GM23338 (cell line): Measurements from ENCODE around the gene PRSS21. TPM values are rescaled to one million over a fixed set of nuclear protein-coding genes. Genes with fewer than 3 reads are reported as not detected.

Experiments
- ATAC-seq: fragments of 200-7000 bp; cut with Tn5 transposase; 3 replicates; pipeline ENCODE4 v1.9.1; 2020
- DNase-seq: peaks from one replicate; pipeline ENCODE4 v3.0.0-alpha.2; 2015; ENCODE audit warnings: low spot score
- H2AFZ ChIP-seq: fragments of 200-600 bp; sonication (generic); 2 replicates; pipeline ENCODE4 v1.8.0; 2016; ENCODE audit warnings: antibody characterized with exemption, mild to moderate bottlenecking, moderate library complexity
- H3F3A ChIP-seq: fragments of 200-600 bp; sonication (generic); replicated peaks from 2 replicates; pipeline ENCODE4 v1.8.0; 2017; ENCODE audit warnings: antibody characterized with exemption, mixed run types, low read depth
- H3K27ac ChIP-seq: fragments of 200-600 bp; sonication (generic); 2 replicates; pipeline ENCODE4 v1.6.1; 2016; ENCODE audit warnings: low read depth
- H3K27me3 ChIP-seq: fragments of 200-600 bp; sonication (generic); 2 replicates; pipeline ENCODE4 v1.8.0; 2016; ENCODE audit warnings: mild to moderate bottlenecking, mixed run types, moderate library complexity; ENCODE audit not compliant: insufficient read depth
- H3K36me3 ChIP-seq: fragments of 200-600 bp; sonication (generic); 2 replicates; pipeline ENCODE4 v1.8.0; 2016; ENCODE audit warnings: mild to moderate bottlenecking; ENCODE audit not compliant: insufficient read depth
- H3K4me1 ChIP-seq: fragments of 200-600 bp; sonication (generic); 2 replicates; pipeline ENCODE4 v1.8.0; 2016; ENCODE audit warnings: mild to moderate bottlenecking, moderate library complexity; ENCODE audit not compliant: insufficient read depth
- H3K4me2 ChIP-seq: fragments of 200-600 bp; sonication (generic); 2 replicates; pipeline ENCODE4 v1.7.1; 2017; ENCODE audit warnings: mixed run types
- H3K4me3 ChIP-seq: fragments of 200-600 bp; sonication (generic); 2 replicates; pipeline ENCODE4 v1.6.1; 2016; ENCODE audit warnings: mixed run types
- H3K79me2 ChIP-seq: fragments of 200-600 bp; sonication (generic); replicated peaks from 2 replicates; pipeline ENCODE4 v1.8.0; 2017; ENCODE audit warnings: mild to moderate bottlenecking; ENCODE audit not compliant: insufficient read depth
- H3K9me2 ChIP-seq: fragments of 200-600 bp; sonication (generic); 2 replicates; pipeline ENCODE4 v1.8.0; 2017; ENCODE audit not compliant: insufficient read depth
- H4K20me1 ChIP-seq: fragments of 200-600 bp; sonication (generic); replicated peaks from 2 replicates; pipeline ENCODE4 v1.8.0; 2017; ENCODE audit warnings: mild to moderate bottlenecking; ENCODE audit not compliant: insufficient read depth
- H3K27ac Mint-ChIP-seq: 2 replicates; pipeline ENCODE4 v1.8.0; 2020; ENCODE audit warnings: inconsistent platforms, mild to moderate bottlenecking, moderate library complexity, mixed read lengths
- H3K27me3 Mint-ChIP-seq: 3 replicates; pipeline ENCODE4 v1.8.0; 2022; ENCODE audit warnings: low read depth, mild to moderate bottlenecking, moderate library complexity, mixed read lengths, inconsistent platforms; ENCODE audit not compliant: insufficient read depth, poor library complexity
- H3K36me3 Mint-ChIP-seq: 3 replicates; pipeline ENCODE4 v1.8.0; 2021; ENCODE audit warnings: low read depth, mild to moderate bottlenecking, inconsistent platforms, moderate library complexity, mixed read lengths
- H3K4me1 Mint-ChIP-seq: 3 replicates; pipeline ENCODE4 v1.8.0; 2020; ENCODE audit warnings: mild to moderate bottlenecking, inconsistent platforms, mixed read lengths
- H3K4me3 Mint-ChIP-seq: 3 replicates; pipeline ENCODE4 v1.8.0; 2021; ENCODE audit warnings: moderate library complexity, mild to moderate bottlenecking, inconsistent platforms, mixed read lengths
- H3K9me3 Mint-ChIP-seq: 3 replicates; pipeline ENCODE4 v1.8.0; 2020; ENCODE audit warnings: moderate library complexity, mild to moderate bottlenecking, inconsistent platforms, mixed read lengths
- CREB1 ChIP-seq: fragments of 250-450 bp; sonication (Bioruptor Pico); IDR thresholded peaks from 2 replicates; pipeline ENCODE4 v1.5.0; 2020; ENCODE audit warnings: low read depth, mild to moderate bottlenecking, moderate library complexity
- CTCF ChIP-seq, 2 experiments: fragments of 200-600 bp in 1 of 2; sonication (generic) in 1 of 2; conservative IDR thresholded peaks; 2 replicates each; pipeline versions ENCODE4 v1.5.1 to v1.6.1; 2016 to 2017; ENCODE audit warnings: antibody characterized with exemption in 2 of 2, low read depth in 2 of 2, mild to moderate bottlenecking in 2 of 2, moderate library complexity in 1 of 2
- ETS1 ChIP-seq: IDR thresholded peaks from 2 replicates; pipeline ENCODE4 v1.6.1; 2016; ENCODE audit warnings: antibody characterized with exemption
- EZH2 ChIP-seq: fragments of 200-600 bp; sonication (generic); IDR thresholded peaks from one replicate; pipeline ENCODE4 v1.8.0; 2017; ENCODE audit warnings: antibody characterized with exemption, mild to moderate bottlenecking, low read depth; ENCODE audit not compliant: unreplicated experiment
- EZH2phosphoT487 ChIP-seq: fragments of 200-600 bp; sonication (generic); IDR thresholded peaks from one replicate; pipeline ENCODE4 v1.8.1; 2018; ENCODE audit warnings: antibody characterized with exemption; ENCODE audit not compliant: unreplicated experiment
- JUNB ChIP-seq: IDR thresholded peaks from one replicate; pipeline ENCODE4 v1.6.1; 2016; ENCODE audit warnings: antibody characterized with exemption; ENCODE audit not compliant: unreplicated experiment
- NANOG ChIP-seq: IDR thresholded peaks from 2 replicates; pipeline ENCODE4 v1.6.1; 2016; ENCODE audit warnings: antibody characterized with exemption, borderline replicate concordance
- POLR2AphosphoS5 ChIP-seq: IDR thresholded peaks from 2 replicates; pipeline ENCODE4 v1.6.1; 2016; ENCODE audit warnings: antibody characterized with exemption, low read depth
- REST ChIP-seq: IDR thresholded peaks from one replicate; pipeline ENCODE4 v1.6.1; 2018; ENCODE audit warnings: antibody characterized with exemption; ENCODE audit not compliant: unreplicated experiment
- STAT1 ChIP-seq: IDR thresholded peaks from one replicate; pipeline ENCODE4 v1.6.1; 2016; ENCODE audit warnings: antibody characterized with exemption; ENCODE audit not compliant: unreplicated experiment
- ZNF114 ChIP-seq: fragments of 250-450 bp; sonication (Bioruptor Pico); IDR thresholded peaks from 2 replicates; pipeline ENCODE4 v1.5.0; 2020; ENCODE audit warnings: mild to moderate bottlenecking, moderate library complexity
- ZNF331 ChIP-seq: fragments of 250-450 bp; sonication (Bioruptor Pico); IDR thresholded peaks from 2 replicates; pipeline ENCODE4 v1.5.0; 2020; ENCODE audit warnings: low read depth, mild to moderate bottlenecking, moderate library complexity
- ZNF462 ChIP-seq: fragments of 250-450 bp; sonication (Bioruptor Pico); IDR thresholded peaks from 2 replicates; pipeline ENCODE4 v1.5.0; 2020; ENCODE audit warnings: mild to moderate bottlenecking, moderate library complexity
- polyA plus RNA-seq: library from polyadenylated mRNA; unstranded; fragments of >200 nt; fragmentation: Nextera tagmentation; extraction: Ambion mirVana; gene quantifications from 2 replicates; pipeline ENCODE4 v1.2.1, GENCODE V29; 2016
- total RNA-seq: library from RNA; depleted of rRNA; stranded (reverse); fragments of >200 nt; shearing (Covaris generic); gene quantifications from 2 replicates; pipeline ENCODE4 v1.2.3, GENCODE V29; 2014

PRSS21 gene
- total and polyA plus RNA-seq, 2 experiments from 2014 or later, result 2.4 to 3.1 TPM

- H3K79me2 ChIP-seq, result no peaks in the 10 kb centered on the region
- no peak overlapping the region for H3K4me2 ChIP-seq
- H3K27ac ChIP-seq, result no peak overlapping the region
- H3K27ac Mint-ChIP-seq, result no peak overlapping the region
- ATAC-seq (no peak), DNase-seq (no peak)
- no peaks in the 10 kb centered on the region; the same call in 1 of the 2 replicates for H3F3A ChIP-seq
- H3K4me1 Mint-ChIP-seq, result peaks cover 13% of the 10 kb centered on the region
- no peaks in the 10 kb centered on the region for H3K36me3 ChIP-seq
- no peaks in the 10 kb centered on the region for H3K4me1 ChIP-seq
- H3K9me2 ChIP-seq, result no peaks in the 10 kb centered on the region
- H3K9me3 Mint-ChIP-seq, result peaks cover 7% of the 10 kb centered on the region
- H3K4me3 Mint-ChIP-seq, result no peak overlapping the region
- H3K27me3 ChIP-seq, result peaks cover 13% of the 10 kb centered on the region; the same call in 1 of the 2 replicates
- H2AFZ ChIP-seq, result no peak overlapping the region
- H3K4me3 ChIP-seq, result no peak overlapping the region
- no peaks in the 10 kb centered on the region for H3K36me3 Mint-ChIP-seq
- peaks cover 14% of the 10 kb centered on the region for H3K27me3 Mint-ChIP-seq
- H4K20me1 ChIP-seq, result no peaks in the 10 kb centered on the region
- TF ChIP-seq STAT1, result no peak
- TF ChIP-seq ZNF114, result no peak
- no peak for TF ChIP-seq ZNF462 (CRISPR knock-in tag)
- TF ChIP-seq CREB1 (CRISPR knock-in tag), result no peak
- no peak for TF ChIP-seq ZNF331 (CRISPR knock-in tag)
- TF ChIP-seq CTCF (conservative IDR thresholded peaks at IDR 0.05; ENCODE audit: low read depth in 2 of 2), result no peak
- TF ChIP-seq JUNB, result no peak
- TF ChIP-seq POLR2AphosphoS5, result no peak
- TF ChIP-seq ETS1, result no peak
- TF ChIP-seq EZH2, result no peak
- no peak for TF ChIP-seq REST
- TF ChIP-seq EZH2phosphoT487, result no peak
- TF ChIP-seq NANOG, result no peak
These were observed 23.9 kb downstream of the PRSS21 start for GRCh38 chr16:2840914-2841313.
